Measurements from ENCODE around the gene FNDC1.

- TF ChIP-seq CTCF (IDR thresholded peaks at IDR 0.05) (no peak), EZH2 (IDR thresholded peaks at IDR 0.05; ENCODE audit: borderline replicate concordance, insufficient read depth, low read depth, low read length, poor library complexity, severe bottlenecking) (no peak)
Measured at GRCh38 chr6:159309723-159310122, 140.5 kb downstream of the FNDC1 start.

All from B cell (primary cell).